Kidney (tissue), 14 donors: ENCODE measurements around the gene CDCA7L. TPM values are rescaled to one million over a fixed set of nuclear protein-coding genes. Genes with fewer than 3 reads are reported as not detected.

ENCODE experiments used
- DNase-seq, 5 donors: peaks; one replicate each; pipeline ENCODE4 v3.0.0-alpha.2; 2013 to 2020
- FAIRE-seq: peaks from 2 replicates; lab custom pipeline; 2012; peaks lifted over from hg19 to GRCh38; lab: Jason Lieb, UNC
- H3K27ac ChIP-seq, 2 donors: one replicate each; pipeline ENCODE4 v1.7.0; 2013; ENCODE audit warnings: low read depth in 2 of 2, low read length in 2 of 2, inconsistent platforms in 1 of 2
- H3K27me3 ChIP-seq: one replicate; pipeline ENCODE4 v1.7.1; 2013; ENCODE audit warnings: low read length, inconsistent platforms; ENCODE audit not compliant: control insufficient read depth, insufficient read depth
- H3K36me3 ChIP-seq, 3 donors: one replicate each; pipeline versions ENCODE4 v1.7.0 to v1.7.1; 2013; ENCODE audit warnings: low read length in 3 of 3, control low read depth in 1 of 3, inconsistent platforms in 1 of 3; ENCODE audit not compliant: insufficient read depth in 3 of 3, control insufficient read depth in 2 of 3
- H3K4me1 ChIP-seq, 3 donors: one replicate each; pipeline versions ENCODE4 v1.7.0 to v1.7.1; 2013; ENCODE audit warnings: low read length in 3 of 3, inconsistent platforms in 1 of 3, low read depth in 1 of 3; ENCODE audit not compliant: control insufficient read depth in 2 of 3, insufficient read depth in 2 of 3
- H3K4me3 ChIP-seq, 3 donors: one replicate each; pipeline versions ENCODE4 v1.7.0 to v1.8.1; 2013; ENCODE audit warnings: low read length in 3 of 3, control low read depth in 1 of 3, inconsistent platforms in 1 of 3
- H3K9ac ChIP-seq, 3 donors: one replicate each; pipeline versions ENCODE4 v1.7.0 to v1.7.1; 2013; ENCODE audit warnings: low read length in 3 of 3, control low read depth in 1 of 3, inconsistent platforms in 1 of 3
- H3K9me3 ChIP-seq, 3 donors: one replicate each; pipeline versions ENCODE4 v1.7.0 to v1.7.1; 2013; ENCODE audit warnings: low read length in 3 of 3, control low read depth in 1 of 3, inconsistent platforms in 1 of 3; ENCODE audit not compliant: control insufficient read depth in 2 of 3, insufficient read depth in 1 of 3
- intact Hi-C: fragments of 100-400 bp; cut with DNase I; formaldehyde crosslinking; loops from one replicate; pipeline ENCODE4 v1.11.1; 2022
- polyA plus RNA-seq: library from polyadenylated mRNA; stranded (reverse); fragments of 350-450 nt; fragmentation: Illumina TruSeq; extraction: RNeasy Lipid Tissue Mini Kit (QIAGEN cat#74804); gene quantifications from one replicate; pipeline ENCODE4 v1.2.3, GENCODE V29; 2014; ENCODE audit warnings: low read depth, low replicate concordance; ENCODE audit not compliant: insufficient read depth
- total RNA-seq: library from RNA; stranded (reverse); fragmentation: NEBNext Ultra II Directional; extraction: Animal tissue kit (Norgen Biotek cat#: 25700); gene quantifications from one replicate; pipeline ENCODE4 v1.2.1, GENCODE V29; 2021
- TF ChIP-seq, protein P1 (sequence below): IDR thresholded peaks from 3 replicates; pipeline ENCODE4 v1.5.1; 2012; ENCODE audit warnings: mild to moderate bottlenecking, moderate library complexity, borderline replicate concordance; ENCODE audit not compliant: insufficient read depth; ENCODE audit errors: extremely low read depth
- donor health status: control.
- donor health status: control.
- donor health status: control.
- donor health status: control.
- donor health status: control.
- donor health status: DM: yes; HTN: yes; CAD: no.
- donor health status: Normal renal cell carcinoma (clear cell type).

Gene CDCA7L
- total and polyA plus RNA-seq, 2 donors from 2014 or later: 2.3 to 10.1 TPM

DNA sequence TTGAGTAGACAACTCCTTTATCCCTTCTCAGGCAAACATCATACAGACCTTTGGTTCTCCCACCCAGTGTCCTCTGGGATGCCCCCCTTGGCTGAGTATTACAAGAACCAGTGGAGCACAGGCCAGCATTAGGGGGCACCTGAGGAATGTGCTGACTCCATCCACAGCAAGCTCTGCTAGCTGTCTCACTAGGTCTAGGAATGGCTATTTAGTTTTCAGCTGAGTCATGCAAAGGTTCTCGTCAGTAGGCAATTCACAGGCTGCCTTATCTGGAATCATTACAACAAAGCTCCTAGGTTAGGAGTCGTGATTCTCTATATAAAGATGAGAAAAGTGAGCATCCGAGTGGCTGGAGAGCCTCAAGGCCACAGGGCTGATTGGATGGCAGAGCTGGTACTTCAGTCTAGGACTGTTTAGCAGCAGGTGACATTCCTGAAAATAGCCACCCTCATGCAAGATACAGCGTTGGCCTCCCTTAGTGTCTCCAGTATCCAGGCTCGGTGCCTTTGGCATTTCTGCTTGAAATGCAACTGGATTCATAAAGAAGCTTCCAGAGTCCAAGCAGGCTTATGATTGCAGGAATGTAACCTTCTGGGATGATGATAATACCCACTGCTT, 75.8 kb downstream of the CDCA7L start:
- H3K36me3 ChIP-seq: no peaks in the 10 kb centered on the region
- DNase-seq (peak in 1 of 5 donors; percentile 10), FAIRE-seq (no peak)
- H3K9me3 ChIP-seq: no peaks in the 10 kb centered on the region
- peaks cover 0 to 4% (median 0%) of the 10 kb centered on the region in 3 donors for H3K4me1 ChIP-seq
- intact Hi-C loops: no loop called here
- no peaks in the 10 kb centered on the region for H3K27me3 ChIP-seq
- H3K9ac ChIP-seq: no peak overlapping the region
- no peak overlapping the region for H3K4me3 ChIP-seq
- no peak overlapping the region for H3K27ac ChIP-seq
- TF ChIP-seq, protein P1, sequence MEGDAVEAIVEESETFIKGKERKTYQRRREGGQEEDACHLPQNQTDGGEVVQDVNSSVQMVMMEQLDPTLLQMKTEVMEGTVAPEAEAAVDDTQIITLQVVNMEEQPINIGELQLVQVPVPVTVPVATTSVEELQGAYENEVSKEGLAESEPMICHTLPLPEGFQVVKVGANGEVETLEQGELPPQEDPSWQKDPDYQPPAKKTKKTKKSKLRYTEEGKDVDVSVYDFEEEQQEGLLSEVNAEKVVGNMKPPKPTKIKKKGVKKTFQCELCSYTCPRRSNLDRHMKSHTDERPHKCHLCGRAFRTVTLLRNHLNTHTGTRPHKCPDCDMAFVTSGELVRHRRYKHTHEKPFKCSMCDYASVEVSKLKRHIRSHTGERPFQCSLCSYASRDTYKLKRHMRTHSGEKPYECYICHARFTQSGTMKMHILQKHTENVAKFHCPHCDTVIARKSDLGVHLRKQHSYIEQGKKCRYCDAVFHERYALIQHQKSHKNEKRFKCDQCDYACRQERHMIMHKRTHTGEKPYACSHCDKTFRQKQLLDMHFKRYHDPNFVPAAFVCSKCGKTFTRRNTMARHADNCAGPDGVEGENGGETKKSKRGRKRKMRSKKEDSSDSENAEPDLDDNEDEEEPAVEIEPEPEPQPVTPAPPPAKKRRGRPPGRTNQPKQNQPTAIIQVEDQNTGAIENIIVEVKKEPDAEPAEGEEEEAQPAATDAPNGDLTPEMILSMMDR: no peak

DNA sequence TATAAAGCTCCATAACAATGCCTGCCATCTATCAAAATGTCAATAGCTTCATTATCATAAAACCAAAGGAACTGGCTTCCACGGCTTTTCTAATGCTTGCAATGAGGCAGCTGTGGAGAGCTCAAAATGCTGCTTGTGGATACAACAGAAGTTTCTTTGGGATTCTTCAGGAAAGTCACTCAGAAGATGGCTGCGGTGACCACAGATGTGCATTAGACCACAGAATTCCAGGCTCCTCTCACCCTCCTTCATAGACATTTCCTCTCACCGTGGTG, 77.2 kb downstream of the CDCA7L start:
- intact Hi-C loops: no loop called here
- Histone ChIP-seq H3K36me3 (no peaks in the 10 kb centered on the region), H3K9me3 (no peaks in the 10 kb centered on the region), H3K4me1 (peaks cover 0 to 4% (median 0%) of the 10 kb centered on the region in 3 donors), H3K27ac (no peak overlapping the region), H3K27me3 (no peaks in the 10 kb centered on the region), H3K9ac (no peak overlapping the region), H3K4me3 (no peak overlapping the region)
- FAIRE-seq (no peak), DNase-seq (peak in 1 of 5 donors; percentile 8)
- TF ChIP-seq, protein P1: no peak

DNA sequence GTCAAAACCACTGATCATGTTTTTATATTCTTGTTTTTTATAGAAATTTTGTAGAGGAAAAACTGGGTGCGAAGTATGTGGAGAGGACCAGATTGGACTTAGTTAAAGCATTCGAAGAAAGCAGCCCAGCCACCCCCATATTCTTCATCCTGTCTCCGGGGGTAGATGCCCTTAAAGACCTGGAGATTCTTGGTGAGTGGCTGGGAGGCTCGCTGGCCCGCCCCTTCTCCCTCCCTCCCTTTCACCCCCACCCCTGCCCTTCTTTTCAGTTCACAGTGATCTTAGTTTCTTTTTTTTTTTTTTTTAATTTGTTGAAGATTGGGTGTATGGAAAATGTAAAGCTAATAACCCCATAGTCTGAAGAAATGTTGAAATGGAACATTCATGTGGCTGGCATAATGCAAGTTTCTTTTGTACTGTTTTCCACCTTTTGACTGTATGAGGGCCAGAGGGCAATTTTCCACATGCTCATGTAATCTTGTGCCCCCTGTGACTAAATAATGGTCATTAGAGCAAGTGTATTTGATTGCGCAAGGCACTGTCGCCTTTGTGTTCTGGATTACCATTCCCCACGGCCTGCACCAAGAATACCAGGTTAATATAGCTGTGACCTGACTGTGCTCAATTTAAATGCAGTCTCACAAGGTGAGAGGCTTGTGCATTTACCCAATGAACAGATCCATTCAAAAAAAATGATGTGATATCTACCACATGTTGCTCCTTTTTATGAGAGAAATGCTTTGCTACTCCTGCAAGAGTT, 77.7 kb downstream of the CDCA7L start:
- Histone ChIP-seq H3K27me3 (no peaks in the 10 kb centered on the region), H3K27ac (no peak overlapping the region), H3K9me3 (no peaks in the 10 kb centered on the region), H3K9ac (no peak overlapping the region), H3K36me3 (no peaks in the 10 kb centered on the region), H3K4me3 (no peak overlapping the region), H3K4me1 (peaks cover 0 to 4% (median 0%) of the 10 kb centered on the region in 3 donors)
- intact Hi-C loops: no loop called here
- TF ChIP-seq, protein P1: no peak
- DNase-seq: no peak
- FAIRE-seq: no peak
